HL-60/S4 (cell line): ENCODE results near the gene MYO19.
"Not testable (repeated sequence)": the region's sequence is repeated elsewhere in the genome, so short reads cannot be mapped to it uniquely, and the experiment has no call there.

ENCODE experiments used
- in situ Hi-C: fragments of 300-500 bp; cut with MboI; formaldehyde crosslinking; loops from 2 replicates; pipeline ENCODE4 v1.14.3; 2022; ENCODE audit warnings: low sequenced_read_pairs

Gene MYO19

GRCh38 chr17:36533935-36534839, 481 bp downstream of the MYO19 start:
- in situ Hi-C loops = no loop called here

DNA sequence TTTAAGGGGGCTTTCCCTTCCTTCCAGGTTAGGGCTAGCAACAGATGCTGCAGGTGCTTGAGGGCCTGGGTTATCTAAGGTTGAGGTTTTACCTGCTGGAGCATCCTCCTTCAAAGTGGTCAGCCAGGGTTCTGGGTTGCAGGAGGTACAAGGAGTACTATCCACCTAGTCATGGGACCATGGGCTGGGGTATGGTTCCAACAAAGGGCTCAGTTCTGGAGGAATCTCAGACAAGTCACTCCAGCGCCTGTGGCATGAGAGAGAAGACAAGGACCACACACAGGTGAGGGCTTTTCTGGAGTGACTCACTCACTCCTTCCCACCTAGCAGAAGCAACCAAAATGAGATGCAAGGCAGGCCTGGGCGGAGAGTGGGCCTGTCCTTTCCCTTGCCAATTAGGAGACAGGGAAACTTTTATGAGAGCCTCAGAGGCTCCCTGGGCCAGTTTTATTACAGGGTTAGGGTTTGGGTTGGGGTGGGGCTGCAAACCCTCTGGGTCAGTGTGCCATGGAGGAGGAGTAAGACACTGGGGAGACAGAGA, 2.2 kb downstream of the MYO19 start:
- in situ Hi-C loops = no loop called here

DNA sequence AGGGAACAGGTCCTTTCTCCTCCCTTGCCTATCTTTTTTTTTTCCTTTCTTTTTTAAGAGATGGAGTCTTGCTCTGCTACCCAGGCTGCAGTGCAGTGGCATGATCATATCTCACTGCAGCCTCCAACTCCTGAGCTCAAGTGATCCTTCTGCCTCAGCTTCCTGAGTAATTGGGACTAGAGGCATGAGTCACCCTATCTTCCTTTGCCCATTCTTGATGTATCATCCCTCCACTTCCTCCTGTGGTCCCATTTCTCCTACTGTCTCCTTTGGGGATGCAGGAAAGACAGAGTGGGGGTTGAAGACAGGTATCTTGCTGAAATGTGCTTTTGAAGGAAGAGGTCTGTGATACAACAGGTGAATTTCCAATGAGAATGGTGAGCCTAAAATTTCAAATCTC, 5.5 kb downstream of the MYO19 start:
- in situ Hi-C loops = no loop called here

- in situ Hi-C loops = no loop called here
Measured at GRCh38 chr17:36527621-36528250, 6.9 kb downstream of the MYO19 start.

- in situ Hi-C loops = no loop called here
Measured at GRCh38 chr17:36525888-36526287, 8.8 kb downstream of the MYO19 start.

- in situ Hi-C loops = no loop called here
Measured at GRCh38 chr17:36525113-36525512, 9.6 kb downstream of the MYO19 start.

DNA sequence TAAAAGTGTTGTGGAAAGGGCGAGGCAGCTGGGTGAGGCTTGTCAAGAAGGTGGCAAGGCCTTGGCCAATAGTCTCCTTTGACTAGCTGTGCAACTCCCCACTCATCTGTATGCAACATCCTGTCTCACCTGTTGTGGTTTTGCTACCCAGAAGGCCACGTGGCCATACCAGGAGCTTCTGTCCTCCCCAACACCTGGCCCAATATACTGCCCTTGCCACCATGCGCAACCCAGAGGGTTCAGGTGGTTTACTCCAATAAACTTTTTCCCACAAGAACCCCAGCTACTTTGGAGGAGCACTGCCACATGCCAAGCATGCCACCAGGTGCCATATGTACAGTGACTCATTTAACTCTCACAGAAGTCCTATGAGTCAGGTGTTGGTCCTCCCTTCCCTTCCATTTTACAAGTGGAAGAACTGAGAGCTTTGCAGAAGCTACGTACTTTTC, 10.2 kb downstream of the MYO19 start:
- in situ Hi-C loops = no loop called here

- in situ Hi-C loops = no loop called here
Measured at GRCh38 chr17:36523113-36523512, 11.6 kb downstream of the MYO19 start.

- in situ Hi-C loops = no loop called here
Measured at GRCh38 chr17:36515837-36516236, 18.8 kb downstream of the MYO19 start.

GRCh38 chr17:36514856-36515255, 19.8 kb downstream of the MYO19 start:
- in situ Hi-C loops = no loop called here

DNA sequence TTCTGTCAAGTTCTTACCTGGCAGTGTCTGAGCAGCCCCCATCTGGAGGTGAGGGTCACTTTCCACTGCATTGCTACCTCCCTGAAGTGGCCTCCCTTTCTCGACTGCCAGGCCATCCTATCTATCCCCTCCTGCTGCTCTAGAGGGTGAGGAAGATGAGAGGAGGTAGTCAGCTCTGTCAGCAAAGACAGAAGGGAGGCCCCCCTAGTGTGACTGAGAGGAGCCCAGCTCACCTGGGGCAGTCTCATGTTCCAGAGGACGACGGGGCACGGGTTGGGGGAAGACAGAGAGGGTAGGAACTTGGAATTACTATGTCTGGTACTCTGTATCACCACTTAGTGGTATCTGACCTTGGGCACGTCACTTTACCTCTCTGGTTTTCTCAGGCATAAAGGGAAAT, 22.0 kb downstream of the MYO19 start:
- in situ Hi-C loops = no loop called here

- in situ Hi-C loops = no loop called here
Measured at GRCh38 chr17:36511216-36511615, 23.5 kb downstream of the MYO19 start.

DNA sequence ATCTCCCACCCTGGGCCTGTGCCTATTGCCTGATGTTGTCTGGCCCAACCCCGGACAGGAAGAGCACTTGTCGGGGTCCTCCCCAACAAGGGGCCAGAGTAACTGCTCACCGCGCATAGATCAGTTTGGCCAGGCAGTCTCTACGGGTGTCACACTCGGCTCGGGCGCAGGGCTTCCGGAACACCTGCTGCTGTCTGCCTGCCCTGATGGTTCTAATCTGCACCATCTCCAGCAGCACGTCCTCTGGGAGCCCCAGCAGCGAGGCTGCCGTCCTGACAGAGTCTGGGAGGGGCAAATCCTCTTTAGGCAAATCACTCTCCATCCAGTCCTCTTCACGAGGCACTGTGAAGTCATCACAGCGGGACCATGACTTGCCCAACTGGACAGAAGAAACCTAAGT, 24.0 kb downstream of the MYO19 start:
- in situ Hi-C loops = no loop called here

DNA sequence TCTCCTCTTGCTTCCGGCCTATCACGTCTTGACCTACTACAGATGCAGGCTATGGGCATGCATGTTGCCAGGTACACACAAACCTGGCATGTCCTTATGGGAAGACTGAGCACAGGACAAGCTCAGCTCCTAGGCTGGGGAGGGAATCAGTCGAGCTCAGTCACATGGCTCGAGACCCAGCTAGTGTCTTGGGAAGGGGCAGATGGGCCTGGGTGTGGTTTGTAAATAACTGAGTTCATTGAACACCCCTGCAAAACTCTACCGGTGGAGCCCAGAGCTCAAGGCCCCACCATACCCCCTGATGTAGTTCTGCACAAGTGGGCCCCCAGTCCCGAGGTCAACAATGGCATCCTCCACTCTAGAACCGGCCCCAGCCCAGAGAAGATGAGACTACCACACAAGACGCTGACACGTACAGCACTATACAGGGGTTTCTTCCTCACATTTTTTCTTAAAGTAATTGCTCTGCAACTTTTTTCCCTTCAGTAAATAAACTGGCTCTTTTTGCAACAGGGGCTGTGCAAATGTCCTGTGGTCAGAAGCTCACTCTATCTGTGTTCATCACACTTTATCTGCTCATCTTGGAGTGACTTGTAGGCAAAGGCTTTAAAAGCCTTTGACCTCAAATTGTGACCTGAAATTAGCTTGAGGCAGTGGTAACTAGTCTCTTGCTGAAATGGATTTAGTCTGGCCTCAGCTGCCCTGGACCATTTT, 25.2 kb downstream of the MYO19 start:
- in situ Hi-C loops = no loop called here

GRCh38 chr17:36508439-36508838, 26.2 kb downstream of the MYO19 start:
- in situ Hi-C loops = not testable (repeated sequence)

GRCh38 chr17:36507266-36507665, 27.4 kb downstream of the MYO19 start:
- in situ Hi-C loops = no loop called here

DNA sequence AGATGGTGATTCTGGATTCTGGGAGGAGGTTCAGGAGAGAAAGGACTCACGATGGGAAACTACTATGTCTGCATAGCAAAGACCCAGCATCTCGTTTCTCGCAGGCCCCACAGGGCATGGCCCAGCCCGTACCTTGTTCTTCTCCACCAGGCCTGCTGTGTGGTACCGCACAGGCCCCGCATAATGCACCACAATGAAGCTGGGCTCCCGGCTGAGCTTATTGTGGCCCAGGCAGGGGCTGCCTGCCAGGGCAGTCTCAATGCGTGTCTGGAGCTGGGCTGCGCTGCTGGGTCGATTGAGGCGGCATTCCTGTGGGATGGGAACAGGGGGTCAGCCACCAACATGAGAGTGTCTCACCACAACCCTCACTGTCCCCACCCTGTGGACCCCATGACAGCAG, 27.8 kb downstream of the MYO19 start:
- in situ Hi-C loops = no loop called here

- in situ Hi-C loops = no loop called here
Measured at GRCh38 chr17:36506249-36506826, 28.3 kb downstream of the MYO19 start.

DNA sequence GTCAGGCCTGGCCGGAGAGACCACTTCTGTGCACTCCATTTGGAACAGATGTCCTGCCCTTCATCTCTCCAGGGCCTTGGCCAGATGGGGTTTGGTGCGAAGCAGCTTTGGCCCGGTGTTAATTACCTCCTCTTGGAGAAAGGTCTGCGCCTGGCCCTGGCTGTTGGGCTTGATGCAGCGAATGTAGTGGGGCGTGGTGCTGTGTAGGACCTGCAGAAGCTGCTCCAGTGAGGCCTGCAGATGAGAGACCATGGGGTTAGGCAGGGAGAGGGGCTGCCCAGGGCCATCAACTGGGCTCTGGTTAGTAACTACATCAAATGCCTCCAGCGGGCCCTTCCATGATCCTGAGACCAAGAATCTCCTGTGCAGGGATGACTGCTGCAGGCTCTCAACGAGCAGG, 29.5 kb downstream of the MYO19 start:
- in situ Hi-C loops = no loop called here

DNA sequence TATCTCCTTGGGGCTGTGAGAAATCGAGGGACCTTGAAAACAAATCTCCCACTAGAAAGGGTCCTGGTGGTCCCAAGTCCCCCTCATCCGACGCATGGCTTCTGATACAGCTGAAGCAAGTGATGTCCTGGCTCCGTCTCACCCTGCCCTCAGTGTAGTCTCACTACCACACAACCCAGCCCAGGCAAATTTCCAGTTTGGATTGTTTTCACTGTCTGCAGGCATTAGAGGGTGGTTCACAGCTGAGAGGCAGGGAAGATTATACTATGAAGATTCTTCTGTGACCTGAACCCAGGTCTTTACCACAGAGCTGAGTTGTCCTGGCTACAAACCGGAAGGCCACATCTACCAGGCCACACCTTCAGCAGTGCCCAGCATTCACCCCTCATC, 30.5 kb downstream of the MYO19 start:
- in situ Hi-C loops = no loop called here
